Stimulated activated CD8-positive, alpha-beta memory T cell treated with anti-CD3 and anti-CD28 coated beads, Interleukin-7, amount 100 ng/mL, for 48 hours (primary cell): ENCODE data around the gene SIK3.
A peak's percentile ranks its signal among the peaks of the same experiment; 100 is the strongest.

ENCODE experiments used
- DNase-seq, 2 donors: peaks; one replicate each; pipeline ENCODE4 v3.0.0-alpha.2; 2020; ENCODE audit warnings: low read depth in 1 of 2; ENCODE audit errors: extremely low read depth in 1 of 2

SIK3 gene

DNA sequence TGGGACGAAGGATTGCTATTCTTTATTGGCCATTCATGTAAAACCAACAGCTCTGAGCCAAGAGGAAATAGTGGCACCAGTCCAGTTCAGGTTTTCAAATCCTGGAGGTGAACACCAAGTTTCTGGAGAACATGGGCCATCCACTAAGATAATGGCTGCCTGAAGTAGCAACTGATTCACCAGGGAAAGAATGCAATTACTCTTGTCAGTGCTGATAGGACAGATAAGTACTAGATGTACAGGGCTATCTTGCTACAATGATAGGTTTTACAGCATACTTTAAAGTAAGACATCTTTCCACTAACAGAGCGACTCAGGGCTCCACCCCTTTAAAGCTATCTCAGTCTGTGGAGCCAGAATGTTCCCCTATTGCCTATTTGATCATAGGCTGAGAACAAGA, 224.0 kb downstream of the SIK3 start:
- no peak for DNase-seq

- no peak for DNase-seq
Observed at GRCh38 chr11:116873381-116873780, 224.8 kb downstream of the SIK3 start.

DNA sequence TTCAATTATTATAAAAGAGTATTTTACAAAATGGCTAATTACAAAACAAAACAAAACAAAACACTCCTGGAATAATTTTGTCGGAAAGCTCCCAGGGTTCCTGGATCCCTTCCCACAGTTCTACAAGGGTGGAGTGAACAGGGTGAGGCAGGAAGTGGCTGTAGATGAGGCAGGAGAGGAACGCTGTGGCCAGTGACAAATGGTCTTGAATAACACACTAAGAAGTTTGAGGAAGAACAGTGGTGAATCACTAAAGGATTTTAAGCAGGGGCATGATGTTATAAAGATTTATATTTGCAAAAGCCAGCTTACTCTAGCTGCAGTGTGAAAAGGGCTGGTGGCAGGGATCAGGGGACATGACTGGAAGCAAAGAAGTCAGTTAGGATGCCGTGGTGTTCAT, 227.0 kb downstream of the SIK3 start:
- DNase-seq, result no peak

GRCh38 chr11:116870054-116870453, 228.2 kb downstream of the SIK3 start:
- DNase-seq, result no peak

DNA sequence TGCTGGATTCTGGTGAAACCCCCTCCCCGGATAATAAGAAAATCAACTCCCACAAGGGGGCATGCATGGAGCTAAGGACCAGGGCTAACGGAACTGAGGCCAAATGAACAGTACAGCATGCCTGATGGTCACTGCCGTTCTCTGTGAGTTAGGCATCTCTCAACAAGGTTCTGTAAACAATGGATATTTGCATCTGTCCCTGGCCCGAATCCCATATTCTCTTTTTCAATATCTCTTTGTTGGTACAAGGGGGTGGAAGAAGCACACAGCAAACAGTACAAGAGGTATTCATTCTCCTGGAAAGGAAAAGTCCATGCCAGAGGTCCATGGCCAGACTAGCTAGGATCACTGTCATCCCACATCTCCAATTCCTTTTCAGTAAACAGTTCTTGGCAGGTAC, 228.6 kb downstream of the SIK3 start:
- no peak for DNase-seq

- no peak for DNase-seq
Observed at GRCh38 chr11:116868066-116868465, 230.2 kb downstream of the SIK3 start.

DNA sequence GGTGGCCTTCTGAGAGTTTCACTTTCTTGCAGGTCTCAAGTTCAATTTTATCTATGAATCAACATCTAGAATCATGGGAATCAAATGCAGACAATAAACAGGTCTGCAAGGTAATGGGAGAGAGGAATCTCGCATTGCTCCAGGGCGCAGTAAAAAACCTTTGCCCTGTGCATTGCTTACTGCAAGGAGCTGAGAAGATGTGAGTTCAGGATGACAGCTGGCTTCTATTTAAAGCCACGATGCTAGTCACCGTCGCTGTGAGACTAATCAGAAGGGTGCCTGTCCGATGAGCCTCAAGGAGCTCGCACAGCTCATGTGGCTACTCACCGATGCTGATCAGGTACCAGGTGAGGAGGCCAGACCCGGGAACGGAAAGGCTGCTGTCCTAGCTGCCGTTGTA, 230.6 kb downstream of the SIK3 start:
- no peak for DNase-seq

- no peak for DNase-seq
Observed at GRCh38 chr11:116866804-116867455, 231.3 kb downstream of the SIK3 start.

- DNase-seq, result no peak
Observed at GRCh38 chr11:116865696-116866095, 232.5 kb downstream of the SIK3 start.

- no peak for DNase-seq
Observed at GRCh38 chr11:116864531-116864930, 233.7 kb downstream of the SIK3 start.

GRCh38 chr11:116862951-116863350, 235.3 kb downstream of the SIK3 start:
- DNase-seq, result no peak

- DNase-seq, result no peak
Observed at GRCh38 chr11:116862185-116862584, 236.0 kb downstream of the SIK3 start.

GRCh38 chr11:116861539-116861938, 236.7 kb downstream of the SIK3 start:
- DNase-seq, result no peak

DNA sequence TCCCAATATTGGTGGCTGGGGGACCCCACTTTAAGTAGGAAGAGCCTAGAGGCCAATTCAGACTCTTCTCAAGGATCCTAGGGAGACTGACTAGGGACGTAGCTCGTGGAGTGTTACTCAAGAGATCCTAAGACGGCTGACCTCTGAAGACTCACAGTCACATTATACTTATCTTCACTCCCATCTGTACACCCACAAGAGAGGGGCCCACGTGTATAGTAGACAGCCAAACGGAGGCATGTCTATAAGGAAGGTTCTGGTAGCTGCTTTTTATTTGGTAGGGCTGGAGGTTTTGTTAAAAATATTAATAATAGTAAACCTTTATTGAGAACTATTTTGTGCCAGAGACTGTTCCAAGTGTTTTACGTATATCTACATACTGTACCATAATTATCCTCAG, 237.9 kb downstream of the SIK3 start:
- no peak for DNase-seq

- no peak for DNase-seq
Observed at GRCh38 chr11:116859175-116859574, 239.1 kb downstream of the SIK3 start.

DNA sequence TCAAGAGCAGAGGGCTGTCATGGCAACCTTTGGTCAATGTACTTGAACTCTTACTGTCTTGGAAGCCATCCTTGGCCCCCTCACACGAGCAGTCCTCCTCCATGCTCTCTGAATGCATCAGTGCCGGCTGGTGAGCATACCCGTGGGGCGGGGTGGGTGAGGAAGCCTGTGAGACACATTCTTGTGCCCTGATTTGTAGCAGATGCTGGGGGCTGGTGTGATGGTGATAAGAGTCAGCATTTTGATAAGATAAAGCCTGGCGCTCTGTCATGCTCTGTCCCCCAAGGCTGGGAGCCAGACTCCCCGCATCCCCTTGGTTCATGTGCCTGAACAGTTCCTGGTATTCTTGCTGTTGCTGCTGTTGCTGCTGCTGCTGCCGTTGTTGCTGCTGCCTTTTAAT, 240.3 kb downstream of the SIK3 start:
- DNase-seq, result no peak

DNA sequence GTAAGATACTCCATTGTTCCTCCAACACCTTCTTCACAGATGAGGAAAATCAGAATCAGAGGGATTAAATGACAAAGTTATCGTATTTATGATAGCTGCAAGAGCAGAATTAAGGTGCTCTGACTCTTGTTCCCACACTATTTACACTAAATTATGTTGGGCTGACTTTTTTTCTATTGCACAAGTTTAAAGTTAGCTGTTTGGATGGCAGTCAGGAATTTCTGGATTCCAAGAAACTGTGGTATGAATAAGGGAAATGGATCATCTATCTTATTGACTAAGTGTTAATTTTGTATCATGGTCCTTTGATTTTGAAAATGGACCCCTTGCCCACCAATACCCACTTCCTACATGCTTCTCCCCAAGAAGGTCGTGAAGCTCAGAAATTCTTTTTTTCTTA, 240.9 kb downstream of the SIK3 start:
- no peak for DNase-seq

DNA sequence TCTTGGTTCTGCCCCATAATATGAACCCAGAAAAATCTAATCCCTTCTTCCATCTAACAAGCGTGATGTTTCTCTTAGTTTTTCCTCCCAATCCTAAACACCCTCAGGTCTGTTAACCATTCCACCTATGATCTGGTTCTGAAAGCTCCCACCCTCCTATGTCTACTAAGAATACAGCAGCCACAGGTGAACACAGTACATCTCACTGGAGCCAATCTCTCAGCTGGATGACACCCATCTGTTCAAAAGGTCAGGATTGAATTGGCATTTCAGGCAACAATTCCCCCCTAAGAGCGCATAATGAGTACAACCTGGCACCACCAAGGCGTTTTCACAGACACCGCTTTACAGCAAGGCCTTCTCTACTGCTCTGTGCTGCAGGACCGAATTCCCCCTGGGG, 241.8 kb downstream of the SIK3 start:
- no peak for DNase-seq

GRCh38 chr11:116855413-116855812, 242.8 kb downstream of the SIK3 start:
- DNase-seq, result no peak

- DNase-seq, result peak; percentile 13 to 53
Observed at GRCh38 chr11:116853461-116854073, 244.7 kb downstream of the SIK3 start.

GRCh38 chr11:116852261-116853031, 245.8 kb downstream of the SIK3 start:
- no peak for DNase-seq

DNA sequence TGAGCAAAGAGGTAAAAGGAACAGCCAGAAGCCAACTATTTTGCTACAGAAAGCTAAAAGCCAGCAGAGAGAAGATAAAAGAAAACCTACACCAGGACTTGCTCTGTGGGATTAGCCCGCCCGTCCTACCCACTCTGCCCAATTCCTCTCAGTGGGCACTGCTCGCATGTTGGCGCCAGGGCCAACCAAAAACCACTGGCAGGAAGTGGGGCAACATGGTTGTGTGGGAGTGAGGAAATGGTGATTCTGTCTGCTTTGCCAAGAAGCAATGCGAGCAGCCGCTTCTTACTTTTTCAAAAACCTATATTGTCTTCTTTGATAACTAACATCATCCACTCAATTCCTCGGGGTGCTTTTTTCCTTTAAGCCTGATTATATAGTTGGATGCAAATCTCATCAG, 246.6 kb downstream of the SIK3 start:
- DNase-seq, result peak; percentile 27 to 30
